CD4-positive, alpha-beta T cell (primary cell): ENCODE data around the gene UBE3B. TPM values are rescaled to one million over a fixed set of nuclear protein-coding genes. Genes with fewer than 3 reads are reported as not detected.

Experiments
- ATAC-seq: fragments of 200-7000 bp; cut with Tn5 transposase; one replicate; pipeline ENCODE4 v1.10.0; 2022; ENCODE audit warnings: mild to moderate bottlenecking; ENCODE audit not compliant: poor library complexity
- CTCF ChIA-PET: fragments of 350-600 bp; sonication (Branson Sonifier 250); formaldehyde crosslinking; loops from one replicate; lab custom pipeline; 2021; ENCODE audit warnings: antibody characterized with exemption, inconsistent platforms; lab: Charles Lee
- POLR2A ChIA-PET: fragments of 350-600 bp; sonication (Branson Sonifier 250); formaldehyde crosslinking; loops from one replicate; lab custom pipeline; 2021; ENCODE audit warnings: antibody characterized with exemption, inconsistent platforms; lab: Charles Lee
- DNase-seq, 14 experiments: peaks; one replicate each; pipeline ENCODE4 v3.0.0-alpha.2; 2013 to 2020; ENCODE audit warnings: mixed read lengths in 2 of 14
- H3K27ac ChIP-seq, 2 donors: one replicate each; pipeline versions ENCODE4 v1.5.1 to v1.7.0; 2013; ENCODE audit warnings: low read length in 2 of 2, low read depth in 1 of 2, mild to moderate bottlenecking in 1 of 2
- H3K27me3 ChIP-seq, 2 experiments: 1 replicate in 1 of 2; 2 replicates in 1 of 2; pipeline versions ENCODE4 v1.6.1 to v1.7.0; 2013; ENCODE audit warnings: low read length in 2 of 2, control low read depth in 1 of 2, mild to moderate bottlenecking in 1 of 2, moderate library complexity in 1 of 2; ENCODE audit not compliant: insufficient read depth in 2 of 2, control insufficient read depth in 1 of 2
- H3K36me3 ChIP-seq: one replicate; pipeline ENCODE4 v1.6.1; 2013; ENCODE audit warnings: low read length, control low read depth; ENCODE audit not compliant: insufficient read depth
- H3K4me1 ChIP-seq: one replicate; pipeline ENCODE4 v1.6.1; 2013; ENCODE audit warnings: low read length, control low read depth; ENCODE audit not compliant: insufficient read depth
- H3K4me3 ChIP-seq: one replicate; pipeline ENCODE4 v1.5.1; 2013; ENCODE audit warnings: mild to moderate bottlenecking, low read length, moderate library complexity
- H3K9me3 ChIP-seq, 2 experiments: 1 replicate in 1 of 2; 2 replicates in 1 of 2; pipeline versions ENCODE4 v1.6.1 to v1.7.0; 2013; ENCODE audit warnings: low read length in 2 of 2, mild to moderate bottlenecking in 2 of 2, control low read depth in 1 of 2, moderate library complexity in 1 of 2; ENCODE audit not compliant: control insufficient read depth in 1 of 2, insufficient read depth in 1 of 2
- H3K27ac Mint-ChIP-seq: one replicate; pipeline ENCODE4 v1.8.0; 2020; ENCODE audit warnings: mixed read lengths
- H3K27me3 Mint-ChIP-seq: one replicate; pipeline ENCODE4 v1.8.0; 2021; ENCODE audit warnings: mixed read lengths
- H3K36me3 Mint-ChIP-seq: one replicate; pipeline ENCODE4 v1.8.0; 2021; ENCODE audit warnings: low read depth, mixed read lengths
- H3K4me1 Mint-ChIP-seq: one replicate; pipeline ENCODE4 v1.8.0; 2021; ENCODE audit warnings: low read depth, mixed read lengths
- H3K4me3 Mint-ChIP-seq: one replicate; pipeline ENCODE4 v1.8.0; 2020; ENCODE audit warnings: mild to moderate bottlenecking, mixed read lengths
- H3K9me3 Mint-ChIP-seq: one replicate; pipeline ENCODE4 v1.8.0; 2020; ENCODE audit warnings: mixed read lengths
- intact Hi-C, 2 experiments: fragments of 100-400 bp; cut with DNase I in 1 of 2; cut with micrococcal nuclease in 1 of 2; formaldehyde crosslinking; loops; one replicate each; pipeline versions ENCODE4 v1.15.1 to v1.9.0; 2023 to 2025; cut with DNase I, micrococcal nuclease
- total RNA-seq, 174 experiments: library from RNA in 2 of 174; stranded (reverse) in 2 of 174; gene quantifications; one replicate each; pipeline ENCODE4 v1.2.3 and lab custom pipeline; 2021 to 2026
- TF ChIP-seq, protein P1 (sequence below): fragments of 200-600 bp; IDR thresholded peaks from one replicate; pipeline ENCODE4 v1.8.0; 2022; ENCODE audit warnings: antibody characterized with exemption, mild to moderate bottlenecking

Gene UBE3B
- total RNA-seq, 2 experiments from 2014 or later = 17.2 to 19.9 TPM

GRCh38 chr12:109531411-109531810 is 54.0 kb downstream of the UBE3B start:
- ChIA-PET CTCF (no interaction called here), POLR2A (no interaction called here)
- Mint-ChIP-seq H3K27me3 (no peaks in the 10 kb centered on the region), H3K36me3 (peaks cover 71% of the 10 kb centered on the region), H3K9me3 (no peaks in the 10 kb centered on the region), H3K4me1 (no peaks in the 10 kb centered on the region), H3K4me3 (no peak overlapping the region), H3K27ac (no peak overlapping the region)
- intact Hi-C loops = no loop called here
- Histone ChIP-seq H3K27me3 (no peaks in the 10 kb centered on the region), H3K27ac (no peak overlapping the region), H3K36me3 (peaks cover 44% of the 10 kb centered on the region), H3K9me3 (no peaks in the 10 kb centered on the region), H3K4me3 (no peak overlapping the region), H3K4me1 (no peaks in the 10 kb centered on the region)
- TF ChIP-seq, protein P1, sequence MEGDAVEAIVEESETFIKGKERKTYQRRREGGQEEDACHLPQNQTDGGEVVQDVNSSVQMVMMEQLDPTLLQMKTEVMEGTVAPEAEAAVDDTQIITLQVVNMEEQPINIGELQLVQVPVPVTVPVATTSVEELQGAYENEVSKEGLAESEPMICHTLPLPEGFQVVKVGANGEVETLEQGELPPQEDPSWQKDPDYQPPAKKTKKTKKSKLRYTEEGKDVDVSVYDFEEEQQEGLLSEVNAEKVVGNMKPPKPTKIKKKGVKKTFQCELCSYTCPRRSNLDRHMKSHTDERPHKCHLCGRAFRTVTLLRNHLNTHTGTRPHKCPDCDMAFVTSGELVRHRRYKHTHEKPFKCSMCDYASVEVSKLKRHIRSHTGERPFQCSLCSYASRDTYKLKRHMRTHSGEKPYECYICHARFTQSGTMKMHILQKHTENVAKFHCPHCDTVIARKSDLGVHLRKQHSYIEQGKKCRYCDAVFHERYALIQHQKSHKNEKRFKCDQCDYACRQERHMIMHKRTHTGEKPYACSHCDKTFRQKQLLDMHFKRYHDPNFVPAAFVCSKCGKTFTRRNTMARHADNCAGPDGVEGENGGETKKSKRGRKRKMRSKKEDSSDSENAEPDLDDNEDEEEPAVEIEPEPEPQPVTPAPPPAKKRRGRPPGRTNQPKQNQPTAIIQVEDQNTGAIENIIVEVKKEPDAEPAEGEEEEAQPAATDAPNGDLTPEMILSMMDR = no peak
- no peak for DNase-seq
- no peak for ATAC-seq

- ATAC-seq (no peak), DNase-seq (no peak)
- Mint-ChIP-seq H3K4me3 (no peak overlapping the region), H3K27me3 (no peaks in the 10 kb centered on the region), H3K36me3 (peaks cover 64% of the 10 kb centered on the region), H3K9me3 (no peaks in the 10 kb centered on the region), H3K27ac (no peak overlapping the region), H3K4me1 (no peaks in the 10 kb centered on the region)
- no peaks in the 10 kb centered on the region for H3K9me3 ChIP-seq
- peaks cover 33% of the 10 kb centered on the region for H3K36me3 ChIP-seq
- H3K27me3 ChIP-seq = no peaks in the 10 kb centered on the region
- CTCF ChIA-PET = no interaction called here
- TF ChIP-seq, protein P1 = no peak
- intact Hi-C loops = no loop called here
- POLR2A ChIA-PET = no interaction called here
- H3K4me3 ChIP-seq = no peak overlapping the region
- H3K27ac ChIP-seq = no peak overlapping the region
- no peaks in the 10 kb centered on the region for H3K4me1 ChIP-seq
These were observed 55.5 kb downstream of the UBE3B start for GRCh38 chr12:109532721-109533486.

- TF ChIP-seq, protein P1 = no peak
- no peak overlapping the region for H3K4me3 Mint-ChIP-seq
- peaks cover 59% of the 10 kb centered on the region for H3K36me3 Mint-ChIP-seq
- DNase-seq (no peak), ATAC-seq (no peak)
- Histone ChIP-seq H3K27ac (no peak overlapping the region), H3K36me3 (peaks cover 30% of the 10 kb centered on the region), H3K27me3 (no peaks in the 10 kb centered on the region), H3K4me1 (no peaks in the 10 kb centered on the region), H3K4me3 (no peak overlapping the region), H3K9me3 (no peaks in the 10 kb centered on the region)
- no peak overlapping the region for H3K27ac Mint-ChIP-seq
- no peaks in the 10 kb centered on the region for H3K4me1 Mint-ChIP-seq
- H3K9me3 Mint-ChIP-seq = no peaks in the 10 kb centered on the region
- ChIA-PET POLR2A (no interaction called here), CTCF (no interaction called here)
- intact Hi-C loops = no loop called here
- no peaks in the 10 kb centered on the region for H3K27me3 Mint-ChIP-seq
These were observed 56.0 kb downstream of the UBE3B start for GRCh38 chr12:109533487-109533740.
